Sciatic nerve (tissue), 2 donors: Measurements from ENCODE around the gene VRK1. TPM values are rescaled to one million over a fixed set of nuclear protein-coding genes. Genes with fewer than 3 reads are reported as not detected.

Experiments used
- ATAC-seq: fragments of 200-7000 bp; cut with Tn5 transposase; one replicate; pipeline ENCODE4 v1.9.1; 2020; ENCODE audit warnings: mild to moderate bottlenecking, moderate library complexity
- DNase-seq: peaks from one replicate; pipeline ENCODE4 v3.0.0-alpha.2; 2020; ENCODE audit warnings: low spot score
- intact Hi-C: fragments of 100-400 bp; cut with DNase I; formaldehyde crosslinking; loops from one replicate; pipeline ENCODE4 v1.14.2; 2022
- total RNA-seq: library from RNA; stranded (reverse); fragmentation: NEBNext Ultra II Directional; extraction: Animal tissue kit (Norgen Biotek cat#: 25700); gene quantifications from one replicate; pipeline ENCODE4 v1.2.1, GENCODE V29; 2021
- donor health status: DM: no; HTN: no; CAD: no.
- donor health status: DM: no; HTN: no; CAD: no.

The VRK1 gene
- total RNA-seq, 1 donor from 2014 or later = 14.5 TPM

DNA sequence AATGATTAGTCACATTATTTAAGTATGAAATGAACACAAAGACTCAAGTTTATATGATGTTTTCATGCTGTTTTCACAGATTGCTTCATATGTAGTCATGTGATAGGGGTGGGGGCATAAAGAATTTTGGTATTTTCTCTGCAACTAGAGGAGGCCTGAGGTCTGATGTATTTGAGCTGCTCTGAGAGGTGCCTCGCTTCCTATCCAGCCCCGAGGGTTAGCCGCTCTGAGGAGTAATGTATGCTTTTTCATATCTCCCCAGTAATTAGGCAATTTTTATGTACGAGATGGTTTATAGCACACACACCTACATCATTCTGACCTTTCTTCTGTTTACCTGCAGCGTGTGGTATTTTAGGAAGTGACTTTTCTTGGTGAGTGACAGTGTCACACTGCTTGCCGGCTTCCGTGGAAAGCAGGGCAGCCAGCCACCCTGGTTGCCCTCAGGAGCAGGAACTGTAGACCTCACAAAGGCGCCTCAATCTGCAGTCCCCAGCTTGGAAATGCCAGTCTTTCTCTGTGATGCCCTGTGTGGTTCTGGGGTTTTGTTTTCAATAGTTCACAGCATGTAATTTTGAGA lies 106.4 kb downstream of the VRK1 start:
- DNase-seq = no peak
- intact Hi-C loops = no loop called here
- ATAC-seq = no peak

DNA sequence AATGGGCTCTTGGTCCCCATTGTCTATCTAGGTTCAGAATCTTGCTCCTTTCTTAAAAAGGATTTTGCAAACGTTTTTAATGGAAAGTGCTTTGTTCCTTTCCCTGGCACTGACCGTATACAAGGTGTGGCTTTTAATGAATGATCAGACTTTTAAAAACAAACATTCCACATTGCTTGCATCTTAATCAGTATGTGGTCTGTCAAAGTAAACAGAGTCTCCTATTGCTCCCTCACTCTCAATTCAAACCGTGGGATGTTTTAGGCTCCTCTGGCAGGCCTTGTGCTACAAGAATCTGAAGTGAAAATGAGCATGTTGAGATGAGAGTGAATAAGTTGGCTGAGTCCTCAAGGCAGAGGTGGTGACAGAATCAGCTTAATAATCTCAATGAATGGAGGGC lies 107.0 kb downstream of the VRK1 start:
- DNase-seq (no peak), ATAC-seq (no peak)
- intact Hi-C loops = no loop called here

DNA sequence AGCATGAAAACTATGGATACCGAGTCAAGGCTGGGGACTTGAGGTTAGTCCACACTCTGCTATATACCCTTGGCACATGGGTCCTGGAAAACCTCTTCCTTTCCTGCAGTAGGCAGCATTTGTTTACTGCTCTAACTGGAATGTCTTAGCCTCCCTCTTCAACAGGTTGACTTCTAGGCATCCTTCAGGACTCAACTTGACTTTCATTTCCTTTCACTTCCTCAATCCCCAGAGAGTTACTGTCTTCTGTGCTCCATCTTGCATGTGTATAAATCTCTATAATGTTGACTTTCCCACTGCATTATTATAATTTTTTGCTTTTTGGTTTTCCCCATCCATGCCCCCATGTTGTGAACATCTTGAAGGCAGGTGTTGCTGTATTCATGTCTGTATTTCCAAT lies 107.9 kb downstream of the VRK1 start:
- DNase-seq = no peak
- intact Hi-C loops = no loop called here
- ATAC-seq = no peak

- DNase-seq = no peak
- intact Hi-C loops = no loop called here
- ATAC-seq = peak; percentile 98
These were observed 108.6 kb downstream of the VRK1 start for GRCh38 chr14:96905825-96906224.

DNA sequence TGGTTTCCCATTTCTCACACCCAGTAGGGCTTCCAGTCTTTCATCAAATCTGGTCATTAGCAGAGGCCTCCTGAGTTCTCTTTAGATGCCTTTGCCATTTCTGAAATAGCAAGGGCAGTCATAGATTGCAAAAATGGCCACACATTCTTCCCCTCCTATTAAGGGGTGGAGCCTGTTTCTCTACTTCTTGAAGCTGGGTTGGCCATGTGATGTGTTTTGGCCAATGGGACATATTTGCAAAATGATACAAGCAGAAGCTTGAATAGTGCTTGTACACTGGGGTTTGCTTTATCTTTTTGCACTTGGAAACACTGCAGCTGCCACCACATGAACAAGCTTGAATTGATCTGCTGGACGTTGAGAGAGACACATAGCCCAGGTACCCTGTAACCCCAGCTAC lies 109.3 kb downstream of the VRK1 start:
- intact Hi-C loops = no loop called here
- ATAC-seq (no peak), DNase-seq (no peak)

DNA sequence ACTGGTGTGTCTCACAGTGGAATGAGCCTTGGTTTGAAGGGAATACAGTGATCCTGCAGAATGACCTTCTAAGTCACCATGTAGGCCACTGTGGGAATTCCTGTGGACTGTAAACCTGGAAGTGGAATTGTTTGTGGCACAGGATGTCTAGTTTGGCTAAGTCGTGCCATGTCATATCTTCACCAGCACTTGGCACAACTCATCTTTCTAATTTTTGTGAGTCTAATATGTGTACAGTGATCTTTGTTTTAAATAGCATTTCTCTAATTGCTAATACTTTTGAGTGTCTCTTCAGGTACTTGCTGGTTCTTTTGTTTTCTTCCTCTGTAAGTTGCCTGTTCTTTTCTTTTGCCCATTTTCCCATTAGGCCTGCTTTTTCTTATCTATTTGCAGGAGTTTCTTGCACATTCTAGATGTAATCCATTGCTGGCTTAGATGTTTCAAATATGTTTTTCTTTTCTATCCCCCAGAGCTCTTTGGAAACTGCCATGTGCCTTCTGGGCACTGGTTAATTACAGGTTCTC lies 112.7 kb downstream of the VRK1 start:
- intact Hi-C loops = no loop called here
- no peak for ATAC-seq
- no peak for DNase-seq

GRCh38 chr14:96911499-96912149 lies 114.4 kb downstream of the VRK1 start:
- peak; percentile 69 for ATAC-seq
- intact Hi-C loops = no loop called here
- DNase-seq = no peak

DNA sequence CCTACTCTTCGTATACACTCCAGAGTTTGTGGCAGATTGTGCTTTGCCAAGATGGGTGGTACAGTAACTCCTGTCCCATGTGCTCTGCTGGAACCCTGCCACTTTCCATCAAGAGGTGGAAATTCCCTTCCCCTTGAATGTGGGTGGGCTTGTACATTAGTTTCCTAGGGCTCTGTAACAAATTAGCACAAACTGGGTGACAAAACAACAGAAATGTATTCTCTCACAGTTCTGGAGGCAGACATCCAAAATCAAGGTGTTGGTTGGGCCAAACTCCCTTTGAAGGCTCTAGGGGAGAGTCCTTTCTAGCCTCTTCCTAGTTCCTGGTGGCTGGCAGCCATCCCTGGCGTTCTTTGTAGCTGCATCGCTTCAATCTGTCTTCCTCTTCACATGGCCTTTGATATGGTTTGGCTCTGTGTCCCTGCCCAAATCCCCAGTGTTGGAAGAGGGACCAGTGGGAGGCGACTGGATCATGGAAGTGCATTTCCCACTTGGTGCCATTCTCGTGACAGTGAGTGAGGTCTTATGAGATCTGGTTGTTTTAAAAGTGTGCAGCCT lies 117.5 kb downstream of the VRK1 start:
- DNase-seq (no peak), ATAC-seq (no peak)
- intact Hi-C loops = no loop called here

GRCh38 chr14:96915478-96915877 lies 118.3 kb downstream of the VRK1 start:
- intact Hi-C loops = no loop called here
- no peak for ATAC-seq
- no peak for DNase-seq

- DNase-seq = no peak
- intact Hi-C loops = no loop called here
These were observed 119.6 kb downstream of the VRK1 start for GRCh38 chr14:96916751-96917150.

GRCh38 chr14:96917442-96917963 lies 120.3 kb downstream of the VRK1 start:
- intact Hi-C loops = no loop called here
- ATAC-seq = no peak
- DNase-seq = no peak

More at GRCh38 chr14:96916751-96917150, 119.6 kb downstream of the VRK1 start:
- no peak for ATAC-seq

- no peak for ATAC-seq
- intact Hi-C loops = no loop called here
- no peak for DNase-seq
These were observed 122.8 kb downstream of the VRK1 start for GRCh38 chr14:96920023-96920422.

DNA sequence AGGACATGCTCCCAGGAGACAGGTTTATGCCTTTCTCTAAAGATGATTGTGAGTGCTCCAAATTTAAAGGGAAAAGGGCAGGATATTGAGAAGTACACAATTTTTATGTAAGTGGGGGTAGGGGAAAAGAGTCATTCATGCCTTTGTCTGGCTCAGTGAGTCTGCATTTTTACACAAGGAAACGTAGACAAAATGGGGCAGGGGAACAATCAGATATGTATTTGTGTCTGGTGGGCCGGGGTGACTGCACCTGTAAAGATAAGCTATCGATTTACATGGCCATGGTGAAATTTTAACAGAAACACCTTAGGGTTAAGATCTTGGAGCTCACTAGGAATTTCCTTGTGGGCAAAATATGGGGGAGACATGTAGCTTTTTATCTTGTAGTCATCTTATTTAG lies 123.6 kb downstream of the VRK1 start:
- DNase-seq = no peak
- intact Hi-C loops = no loop called here
- no peak for ATAC-seq

GRCh38 chr14:96922986-96923385 lies 125.8 kb downstream of the VRK1 start:
- ATAC-seq (no peak), DNase-seq (no peak)
- intact Hi-C loops = no loop called here

DNA sequence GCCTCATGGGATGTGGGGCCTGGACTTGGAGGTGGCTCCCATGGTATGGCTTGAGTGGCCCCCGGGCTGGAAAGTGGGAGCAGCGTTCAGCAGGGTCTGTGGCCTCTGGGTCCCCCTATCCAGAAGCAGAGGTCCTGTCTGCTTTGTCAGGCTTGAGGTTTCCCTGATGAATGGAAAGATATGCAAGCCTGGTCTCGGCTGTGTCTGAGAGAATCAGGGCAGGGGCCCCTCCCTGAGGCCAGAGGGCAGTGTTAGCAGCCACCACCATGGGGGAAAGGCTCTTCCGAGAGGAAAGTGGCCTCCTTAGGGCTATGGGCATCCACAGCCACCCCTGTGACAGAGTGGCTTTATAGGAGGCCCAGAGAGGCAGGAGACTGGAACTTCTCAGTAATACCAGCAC lies 128.2 kb downstream of the VRK1 start:
- ATAC-seq (no peak), DNase-seq (no peak)
- intact Hi-C loops = no loop called here

DNA sequence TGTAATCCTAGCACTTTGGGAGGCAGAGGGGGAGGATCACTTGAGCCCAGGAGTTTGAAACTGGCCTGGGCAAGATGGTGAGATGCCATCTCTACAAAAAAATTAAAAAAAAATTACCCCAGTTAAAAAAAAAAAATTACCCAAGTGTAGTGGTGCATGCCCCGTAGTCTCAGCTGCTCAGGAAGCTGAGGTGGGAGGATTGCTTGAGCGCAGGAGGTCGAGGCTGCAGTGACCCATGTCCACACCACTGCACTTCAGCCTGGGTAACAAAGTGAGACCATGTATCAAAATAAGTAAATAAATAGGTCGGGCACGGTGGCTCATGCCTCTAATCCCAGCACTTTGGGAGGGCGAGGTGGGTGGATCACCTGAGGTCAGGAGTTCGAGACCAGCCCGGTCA lies 128.8 kb downstream of the VRK1 start:
- ATAC-seq (no peak), DNase-seq (no peak)
- intact Hi-C loops = no loop called here

DNA sequence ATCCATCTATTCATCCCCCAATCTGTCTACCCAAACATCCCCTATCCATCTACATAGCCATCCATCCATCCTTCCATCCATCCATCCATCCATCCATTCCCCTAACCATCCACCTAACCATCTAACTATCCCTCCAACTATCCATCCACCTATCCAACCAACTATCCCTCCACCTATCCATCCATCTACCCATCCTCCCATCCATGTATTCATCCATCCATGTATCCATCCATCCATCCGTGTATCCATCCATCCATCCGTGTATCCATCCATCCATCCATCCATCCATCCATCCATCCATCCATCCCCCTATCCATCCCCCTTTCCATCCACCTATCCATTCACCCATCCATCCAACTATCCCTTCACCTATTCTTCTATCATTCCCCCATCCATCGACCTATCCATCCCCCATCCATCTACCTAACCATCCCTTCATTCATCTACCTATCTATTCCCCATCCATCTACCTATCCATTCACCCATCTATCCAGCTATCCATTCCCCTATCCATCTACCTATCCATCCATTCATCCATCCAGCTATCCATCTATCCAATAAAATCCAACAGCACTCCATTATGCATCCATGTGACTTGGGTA lies 131.7 kb downstream of the VRK1 start:
- ATAC-seq (no peak), DNase-seq (no peak)
- intact Hi-C loops = no loop called here

DNA sequence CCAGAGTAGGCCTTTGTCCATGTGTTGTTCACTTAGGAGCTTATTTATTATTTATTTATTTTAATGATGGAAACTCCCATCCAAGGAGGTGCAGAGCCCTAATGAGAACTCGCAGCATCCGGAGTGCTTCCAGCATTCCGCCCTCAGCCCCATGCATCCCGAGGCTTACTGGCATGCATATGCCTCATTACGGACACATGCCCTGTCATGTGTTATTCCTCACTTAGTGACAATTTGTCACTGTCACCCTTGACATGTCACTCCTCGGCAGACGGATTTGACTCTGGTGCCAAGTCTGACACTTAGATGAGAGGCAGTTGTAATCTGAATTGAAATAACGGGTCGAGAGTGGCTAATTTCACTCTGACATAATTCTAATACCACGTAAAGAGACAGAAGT lies 132.8 kb downstream of the VRK1 start:
- DNase-seq = no peak
- intact Hi-C loops = no loop called here
- no peak for ATAC-seq

- intact Hi-C loops = no loop called here
- ATAC-seq (no peak), DNase-seq (no peak)
These were observed 133.3 kb downstream of the VRK1 start for GRCh38 chr14:96930526-96930925.
